GM19452 (cell line): ENCODE data around the gene SAMD5.

Source experiments
- ATAC-seq: cut with Tn5 transposase; IDR thresholded peaks from one replicate; pipeline ENCODE4 v1.9.1; 2021; ENCODE audit not compliant: unreplicated experiment

SAMD5 gene

GRCh38 chr6:147508042-147508865 lies at the start of gene SAMD5:
Gene SAMD5, plus strand, starts transcription at chr6:147508690. Its CDS starts 239 bp downstream, at chr6:147508929.
- ATAC-seq = peak; percentile 62

GRCh38 chr6:147459780-147460179 lies 48.7 kb upstream of the SAMD5 start:
- no peak for ATAC-seq

- no peak for ATAC-seq
Measured at GRCh38 chr6:147463651-147464050, 44.8 kb upstream of the SAMD5 start.

GRCh38 chr6:147467428-147467827 lies 41.1 kb upstream of the SAMD5 start:
- ATAC-seq = no peak

GRCh38 chr6:147467886-147468285 lies 40.6 kb upstream of the SAMD5 start:
- ATAC-seq = no peak

GRCh38 chr6:147468634-147469033 lies 39.9 kb upstream of the SAMD5 start:
- no peak for ATAC-seq

GRCh38 chr6:147479857-147480256 lies 28.6 kb upstream of the SAMD5 start:
- ATAC-seq = no peak

- ATAC-seq = no peak
Measured at GRCh38 chr6:147486683-147487082, 21.8 kb upstream of the SAMD5 start.

GRCh38 chr6:147497472-147497871 lies 11.0 kb upstream of the SAMD5 start:
- ATAC-seq = no peak

- ATAC-seq = no peak
Measured at GRCh38 chr6:147503587-147503986, 4.9 kb upstream of the SAMD5 start.

GRCh38 chr6:147504848-147505247 lies 3.6 kb upstream of the SAMD5 start:
- ATAC-seq = no peak

GRCh38 chr6:147506704-147507114 lies 1.8 kb upstream of the SAMD5 start:
- ATAC-seq = peak; percentile 34

- no peak for ATAC-seq
Measured at GRCh38 chr6:147507162-147508041, 1.1 kb upstream of the SAMD5 start.

GRCh38 chr6:147508866-147509608 lies 547 bp downstream of the SAMD5 start:
- ATAC-seq = peak; percentile 28

- peak; percentile 47 for ATAC-seq
Measured at GRCh38 chr6:147509891-147510290, 1.4 kb downstream of the SAMD5 start.

GRCh38 chr6:147510929-147511590 lies 2.6 kb downstream of the SAMD5 start:
- no peak for ATAC-seq

GRCh38 chr6:147514831-147515230 lies 6.3 kb downstream of the SAMD5 start:
- no peak for ATAC-seq

- ATAC-seq = no peak
Measured at GRCh38 chr6:147515327-147515726, 6.8 kb downstream of the SAMD5 start.

GRCh38 chr6:147522597-147522996 lies 14.1 kb downstream of the SAMD5 start:
- ATAC-seq = no peak

- ATAC-seq = no peak
Measured at GRCh38 chr6:147525519-147526209, 17.2 kb downstream of the SAMD5 start.
